NCI-H2227 (cell line): ENCODE results near the gene GABRG3.
"Not testable (repeated sequence)": the region's sequence is repeated elsewhere in the genome, so short reads cannot be mapped to it uniquely, and the experiment has no call there.

Experiments used
- DNase-seq: peaks from one replicate; lab custom pipeline; 2025; ENCODE audit not compliant: unreplicated experiment; lab: John Stamatoyannopoulos, UW

GABRG3 gene

GRCh38 chr15:27324886-27325615 is 354.1 kb downstream of the GABRG3 start:
- no peak for DNase-seq

- no peak for DNase-seq
These were observed 356.6 kb downstream of the GABRG3 start for GRCh38 chr15:27327467-27328025.

DNA sequence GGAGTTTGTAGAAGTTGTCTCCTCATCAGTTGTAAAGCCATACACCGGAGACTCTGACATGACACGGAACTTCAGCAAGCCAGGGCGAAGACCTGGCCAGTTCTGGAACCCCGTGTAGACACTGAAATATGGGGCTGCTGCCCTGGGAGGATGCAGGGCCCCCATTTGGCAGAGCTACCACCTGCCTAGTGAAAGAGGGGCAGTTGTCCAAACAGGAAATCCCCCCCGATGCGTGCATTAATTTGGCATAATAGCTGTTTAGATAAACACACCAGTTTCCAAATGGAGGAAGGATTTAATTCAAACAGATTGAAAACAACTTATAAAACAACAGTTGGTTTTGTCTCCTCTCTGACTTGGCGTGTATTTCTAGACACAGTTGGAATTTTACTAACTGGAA is 357.2 kb downstream of the GABRG3 start:
- DNase-seq = no peak

GRCh38 chr15:27328608-27329007 is 357.6 kb downstream of the GABRG3 start:
- DNase-seq = no peak

GRCh38 chr15:27330326-27330725 is 359.3 kb downstream of the GABRG3 start:
- DNase-seq = no peak

GRCh38 chr15:27336676-27337075 is 365.7 kb downstream of the GABRG3 start:
- DNase-seq = no peak

DNA sequence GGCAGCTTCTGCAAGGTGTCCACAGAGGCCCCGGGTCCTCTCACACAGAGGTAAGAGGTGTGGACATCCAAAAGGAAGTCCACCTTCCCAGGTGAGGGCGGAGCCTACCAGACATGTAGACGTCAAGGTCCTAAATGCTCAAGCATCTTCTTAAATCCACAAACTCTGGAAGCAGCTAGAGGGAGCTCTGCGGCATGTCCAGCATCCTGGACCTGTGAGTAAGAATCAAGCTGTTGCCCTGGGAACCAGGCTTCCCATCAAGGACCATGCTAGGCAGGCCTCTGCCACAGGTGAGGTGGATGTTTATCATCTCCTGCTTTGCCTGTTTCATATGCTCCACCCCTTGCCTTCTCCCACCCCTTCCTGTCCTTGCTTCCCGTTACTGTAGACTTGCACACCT is 368.2 kb downstream of the GABRG3 start:
- DNase-seq = no peak

GRCh38 chr15:27341780-27342343 is 370.9 kb downstream of the GABRG3 start:
- no peak for DNase-seq

DNA sequence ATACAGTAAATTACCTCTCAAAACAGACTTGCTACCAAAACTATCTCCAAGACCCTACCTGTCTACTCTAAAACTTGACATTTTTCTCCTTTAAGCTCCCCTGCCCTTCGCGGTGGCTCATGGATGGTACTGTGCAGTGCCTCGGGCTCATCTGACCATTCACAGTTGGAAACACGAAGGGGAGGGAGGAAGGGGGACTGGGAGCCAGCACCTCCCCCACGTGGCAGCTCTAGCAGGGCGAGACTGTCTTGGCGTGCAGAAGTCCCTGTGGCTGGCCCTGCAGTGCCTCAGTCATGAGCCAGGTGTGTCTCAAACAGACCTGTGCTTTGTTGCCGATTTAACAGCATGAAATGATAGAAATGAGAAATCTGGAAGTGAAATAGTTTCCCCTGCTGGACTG is 372.0 kb downstream of the GABRG3 start:
- DNase-seq = no peak

DNA sequence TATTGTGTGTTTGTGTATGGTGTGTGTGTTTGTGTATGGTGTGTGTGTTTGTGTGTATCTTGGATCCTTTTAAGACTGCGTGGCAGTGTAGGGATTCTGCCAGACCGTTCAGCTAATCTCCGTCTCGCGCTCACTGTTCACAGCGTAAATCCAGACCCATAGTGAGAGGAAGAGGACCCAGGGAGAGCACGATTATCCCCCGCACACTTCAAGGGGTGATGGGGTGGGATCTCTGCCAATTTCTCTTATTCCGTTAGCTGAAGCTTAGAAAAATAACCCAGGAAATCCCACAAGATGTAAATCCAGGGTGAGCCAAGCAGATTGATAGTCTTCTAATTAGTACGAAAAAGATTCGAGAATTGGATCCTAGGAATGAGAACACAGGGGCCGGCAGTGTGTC is 381.2 kb downstream of the GABRG3 start:
- no peak for DNase-seq

GRCh38 chr15:27353856-27354255 is 382.9 kb downstream of the GABRG3 start:
- peak; percentile 13 for DNase-seq

DNA sequence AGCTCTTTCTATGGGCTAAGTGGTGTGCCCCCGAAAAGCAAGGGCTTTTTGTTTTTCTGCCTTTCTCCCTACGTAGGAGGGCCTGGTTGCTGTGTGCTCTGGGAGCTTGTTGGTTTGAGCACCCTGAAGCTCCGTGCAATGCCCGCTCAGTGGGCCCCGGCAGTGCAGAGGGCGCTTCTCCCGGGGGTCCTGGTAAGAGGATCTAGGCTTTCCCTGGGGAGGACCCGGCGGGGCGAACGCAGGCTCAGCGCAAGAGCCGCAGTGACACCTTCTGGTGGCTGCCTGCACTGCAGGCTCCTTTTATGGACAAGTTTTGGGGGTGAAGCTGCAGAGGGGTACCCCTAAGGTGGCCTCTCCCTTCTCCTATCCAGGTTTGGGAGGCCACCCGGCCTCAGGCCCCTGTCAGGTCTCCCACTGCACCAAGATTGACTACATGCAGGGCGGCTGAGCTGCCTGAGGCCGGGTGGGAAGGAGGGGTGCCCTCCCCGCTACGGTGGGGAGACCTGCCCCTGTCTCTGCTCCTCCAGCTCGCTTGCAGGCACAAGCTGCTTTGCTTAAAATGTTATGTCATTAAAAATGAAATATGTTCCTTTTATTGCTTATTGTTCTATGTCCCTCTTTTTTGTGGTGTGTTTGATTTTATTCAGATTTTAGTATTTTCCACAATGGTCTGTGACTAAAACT is 387.9 kb downstream of the GABRG3 start:
- DNase-seq = no peak

DNA sequence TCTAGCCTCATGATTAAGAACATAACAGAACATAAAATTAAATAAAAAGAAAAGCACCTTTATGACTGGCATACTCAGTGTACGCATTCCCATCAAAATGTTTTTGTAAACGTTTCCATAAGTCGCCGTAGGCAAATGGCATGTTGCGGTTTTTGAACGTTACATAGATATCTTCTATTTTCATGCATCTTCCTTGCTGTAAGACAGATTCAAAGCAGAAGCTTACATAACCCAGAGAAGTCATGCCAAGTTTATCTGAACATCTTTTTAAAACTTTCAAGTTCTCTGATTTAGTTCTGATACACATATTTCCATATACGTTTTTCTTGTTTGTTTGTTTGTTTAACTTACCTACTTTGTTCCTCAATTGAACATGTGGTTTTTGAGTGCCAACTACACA is 388.6 kb downstream of the GABRG3 start:
- DNase-seq = no peak

DNA sequence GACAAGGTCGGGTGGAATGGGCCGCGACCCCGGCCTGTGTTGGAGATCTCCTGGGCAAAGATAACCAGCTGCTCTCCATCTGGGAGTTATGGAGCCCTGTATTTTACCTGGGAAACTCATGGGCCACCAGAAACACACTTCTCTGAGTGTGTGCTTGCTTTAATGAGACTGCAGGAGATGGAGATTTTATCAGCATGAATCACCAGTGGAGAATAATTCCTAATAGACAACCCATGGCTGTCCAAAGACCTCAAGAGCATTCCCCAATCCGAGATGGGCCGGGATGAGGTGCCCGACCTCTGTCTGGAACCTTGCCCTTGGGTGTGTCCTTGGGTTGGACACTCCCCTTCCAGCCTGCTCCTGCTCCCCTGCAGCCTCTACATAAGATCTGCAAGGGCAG is 389.3 kb downstream of the GABRG3 start:
- no peak for DNase-seq

GRCh38 chr15:27361438-27361837 is 390.5 kb downstream of the GABRG3 start:
- DNase-seq = no peak

- DNase-seq = no peak
These were observed 394.5 kb downstream of the GABRG3 start for GRCh38 chr15:27365456-27365855.

- not testable (repeated sequence) for DNase-seq
These were observed 406.4 kb downstream of the GABRG3 start for GRCh38 chr15:27377391-27377790.

- DNase-seq = no peak
These were observed 411.5 kb downstream of the GABRG3 start for GRCh38 chr15:27382361-27383025.

- no peak for DNase-seq
These were observed 412.7 kb downstream of the GABRG3 start for GRCh38 chr15:27383726-27384125.

- DNase-seq = no peak
These were observed 421.2 kb downstream of the GABRG3 start for GRCh38 chr15:27392163-27392562.

DNA sequence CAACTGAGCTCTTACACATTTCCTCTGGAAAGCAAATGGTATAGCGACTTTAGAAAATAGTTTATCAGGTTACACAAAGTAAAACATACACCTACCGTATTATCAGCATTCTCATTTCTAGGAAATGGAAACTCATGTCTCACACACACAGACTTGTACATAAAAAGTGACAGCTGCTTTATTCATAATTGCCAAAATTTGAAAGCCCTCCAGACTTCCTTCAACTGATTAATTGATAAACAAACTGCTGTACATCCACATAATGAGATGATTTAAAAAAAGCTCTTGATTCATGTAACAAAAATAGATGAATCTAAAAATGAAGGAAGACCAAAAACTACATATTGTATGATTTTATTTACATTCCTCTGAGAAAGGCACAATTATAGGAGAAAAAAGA is 425.5 kb downstream of the GABRG3 start:
- no peak for DNase-seq

- no peak for DNase-seq
These were observed 426.0 kb downstream of the GABRG3 start for GRCh38 chr15:27396996-27397395.
